Tibial nerve (tissue), 3 donors: ENCODE measurements around the gene WBP11.

ENCODE experiments used
- POLR2A ChIP-seq, 2 donors: fragments of 450-650 bp; IDR thresholded peaks; one replicate each; pipeline ENCODE4 v1.6.1; 2017; ENCODE audit warnings: antibody characterized with exemption in 2 of 2, mild to moderate bottlenecking in 2 of 2, moderate library complexity in 2 of 2
- TF ChIP-seq, protein P1 (sequence below), 5 experiments: fragments of 200-600 bp in 3 of 5; fragments of 450-650 bp in 2 of 5; sonication (generic) in 3 of 5; IDR thresholded peaks; one replicate each; pipeline ENCODE4 v1.5.1; 2016 to 2019; ENCODE audit warnings: antibody characterized with exemption in 5 of 5, mild to moderate bottlenecking in 3 of 5, moderate library complexity in 2 of 5

DNA sequence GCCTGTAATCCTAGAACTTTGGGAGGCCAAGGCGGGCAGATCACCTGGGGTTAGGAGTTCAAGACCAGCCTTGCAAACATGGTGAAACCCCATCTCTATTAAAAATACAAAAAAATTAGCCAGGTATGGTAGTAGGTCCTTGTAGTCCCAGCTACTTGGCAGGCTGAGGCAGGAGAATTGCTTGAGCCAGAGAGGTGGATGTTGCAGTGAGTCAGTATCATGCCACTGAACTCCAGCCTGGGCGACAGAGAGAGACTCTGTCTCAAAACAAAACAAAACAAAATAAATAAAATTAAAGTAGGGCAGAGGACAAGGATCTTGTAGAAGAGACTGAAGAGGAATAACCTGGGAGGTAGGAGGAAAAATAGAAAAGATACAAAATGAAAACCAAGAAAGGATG, 61.3 kb downstream of the WBP11 start:
- no peak for TF ChIP-seq POLR2A (IDR thresholded peaks at IDR 0.05)
- TF ChIP-seq, protein P1, sequence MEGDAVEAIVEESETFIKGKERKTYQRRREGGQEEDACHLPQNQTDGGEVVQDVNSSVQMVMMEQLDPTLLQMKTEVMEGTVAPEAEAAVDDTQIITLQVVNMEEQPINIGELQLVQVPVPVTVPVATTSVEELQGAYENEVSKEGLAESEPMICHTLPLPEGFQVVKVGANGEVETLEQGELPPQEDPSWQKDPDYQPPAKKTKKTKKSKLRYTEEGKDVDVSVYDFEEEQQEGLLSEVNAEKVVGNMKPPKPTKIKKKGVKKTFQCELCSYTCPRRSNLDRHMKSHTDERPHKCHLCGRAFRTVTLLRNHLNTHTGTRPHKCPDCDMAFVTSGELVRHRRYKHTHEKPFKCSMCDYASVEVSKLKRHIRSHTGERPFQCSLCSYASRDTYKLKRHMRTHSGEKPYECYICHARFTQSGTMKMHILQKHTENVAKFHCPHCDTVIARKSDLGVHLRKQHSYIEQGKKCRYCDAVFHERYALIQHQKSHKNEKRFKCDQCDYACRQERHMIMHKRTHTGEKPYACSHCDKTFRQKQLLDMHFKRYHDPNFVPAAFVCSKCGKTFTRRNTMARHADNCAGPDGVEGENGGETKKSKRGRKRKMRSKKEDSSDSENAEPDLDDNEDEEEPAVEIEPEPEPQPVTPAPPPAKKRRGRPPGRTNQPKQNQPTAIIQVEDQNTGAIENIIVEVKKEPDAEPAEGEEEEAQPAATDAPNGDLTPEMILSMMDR (IDR thresholded peaks at IDR 0.05) = no peak
